ENCODE measurements around the gene HHIP.

The HHIP gene

GRCh38 chr4:144709793-144710525, 64.0 kb downstream of the HHIP start:
- DNase-seq = no peak

GRCh38 chr4:144710526-144710912, 64.6 kb downstream of the HHIP start:
- DNase-seq = no peak

- DNase-seq = no peak
Observed at GRCh38 chr4:144711700-144712456, 65.9 kb downstream of the HHIP start.

GRCh38 chr4:144712775-144713174, 66.8 kb downstream of the HHIP start:
- no peak for DNase-seq

- DNase-seq = no peak
Observed at GRCh38 chr4:144714166-144714565, 68.2 kb downstream of the HHIP start.

- DNase-seq = no peak
Observed at GRCh38 chr4:144715230-144715629, 69.3 kb downstream of the HHIP start.

GRCh38 chr4:144716778-144717177, 70.8 kb downstream of the HHIP start:
- no peak for DNase-seq

GRCh38 chr4:144718958-144719512, 73.1 kb downstream of the HHIP start:
- DNase-seq = no peak

GRCh38 chr4:144720491-144720890, 74.5 kb downstream of the HHIP start:
- no peak for DNase-seq

GRCh38 chr4:144721994-144722393, 76.0 kb downstream of the HHIP start:
- no peak for DNase-seq

GRCh38 chr4:144723471-144723870, 77.5 kb downstream of the HHIP start:
- DNase-seq = no peak

- DNase-seq = no peak
Observed at GRCh38 chr4:144729175-144729574, 83.2 kb downstream of the HHIP start.

- no peak for DNase-seq
Observed at GRCh38 chr4:144732584-144733428, 86.8 kb downstream of the HHIP start.

GRCh38 chr4:144733566-144733965, 87.6 kb downstream of the HHIP start:
- no peak for DNase-seq

- DNase-seq = no peak
Observed at GRCh38 chr4:144734522-144734921, 88.6 kb downstream of the HHIP start.

- no peak for DNase-seq
Observed at GRCh38 chr4:144738649-144739048, 92.7 kb downstream of the HHIP start.

GRCh38 chr4:144739511-144740033, 93.6 kb downstream of the HHIP start:
- DNase-seq = no peak

GRCh38 chr4:144740316-144740715, 94.4 kb downstream of the HHIP start:
- no peak for DNase-seq

- no peak for DNase-seq
Observed at GRCh38 chr4:144748814-144749555, 103.0 kb downstream of the HHIP start.

GRCh38 chr4:144750348-144750747, 104.4 kb downstream of the HHIP start:
- DNase-seq = no peak

- DNase-seq = no peak
Observed at GRCh38 chr4:144754562-144755410, 108.8 kb downstream of the HHIP start.

Data from NCI-H2081 treated with DMSO at 0.1 percent for 48 hours (cell line).